HG03175 (cell line): ENCODE results near the gene GJC1.

Source experiments
- ATAC-seq: cut with Tn5 transposase; IDR thresholded peaks from one replicate; pipeline ENCODE4 v1.9.1; 2021; ENCODE audit warnings: mild to moderate bottlenecking, moderate library complexity; ENCODE audit not compliant: unreplicated experiment

Gene GJC1

GRCh38 chr17:44804302-44805089 lies 25.6 kb downstream of the GJC1 start:
- no peak for ATAC-seq

DNA sequence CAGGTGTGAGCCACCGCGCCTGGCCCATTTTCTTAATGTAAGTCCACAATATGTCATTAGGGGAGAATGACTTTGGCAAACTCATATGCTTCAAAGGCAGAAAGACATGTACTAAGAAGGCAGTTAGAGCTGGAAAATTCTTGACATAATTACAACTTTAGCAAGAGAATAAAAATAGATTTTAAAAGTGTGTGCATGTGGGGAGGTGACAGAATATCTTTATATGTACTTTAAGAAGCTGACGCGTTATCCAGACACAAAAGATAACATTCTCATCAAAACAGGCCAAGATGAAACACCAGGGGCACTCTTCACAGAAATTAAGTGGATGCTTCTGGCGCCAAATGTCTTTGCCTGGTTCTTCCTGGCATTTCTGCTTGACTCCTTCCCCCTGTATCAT lies 28.2 kb downstream of the GJC1 start:
- no peak for ATAC-seq

DNA sequence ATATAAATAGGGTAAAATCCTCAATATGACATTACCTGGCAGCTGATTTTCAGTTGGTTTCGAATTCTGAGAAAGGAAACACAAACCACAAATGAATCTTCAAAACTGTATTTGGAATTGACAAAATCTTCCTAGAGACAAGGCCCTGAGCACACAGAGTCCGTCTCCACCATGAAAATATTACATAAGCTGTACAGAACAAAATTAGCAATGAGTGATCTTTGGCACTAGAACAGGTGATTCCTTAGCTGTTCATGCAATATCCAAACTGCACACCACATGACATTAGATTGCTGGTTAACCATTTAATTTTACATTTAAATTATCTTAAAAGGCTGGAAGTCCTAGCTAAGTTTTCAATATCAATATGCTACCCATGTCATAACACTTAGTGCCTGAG lies 31.7 kb downstream of the GJC1 start:
- ATAC-seq: no peak

GRCh38 chr17:44797802-44798201 lies 32.3 kb downstream of the GJC1 start:
- no peak for ATAC-seq

- no peak for ATAC-seq
These were observed 33.4 kb downstream of the GJC1 start for GRCh38 chr17:44796731-44797130.

DNA sequence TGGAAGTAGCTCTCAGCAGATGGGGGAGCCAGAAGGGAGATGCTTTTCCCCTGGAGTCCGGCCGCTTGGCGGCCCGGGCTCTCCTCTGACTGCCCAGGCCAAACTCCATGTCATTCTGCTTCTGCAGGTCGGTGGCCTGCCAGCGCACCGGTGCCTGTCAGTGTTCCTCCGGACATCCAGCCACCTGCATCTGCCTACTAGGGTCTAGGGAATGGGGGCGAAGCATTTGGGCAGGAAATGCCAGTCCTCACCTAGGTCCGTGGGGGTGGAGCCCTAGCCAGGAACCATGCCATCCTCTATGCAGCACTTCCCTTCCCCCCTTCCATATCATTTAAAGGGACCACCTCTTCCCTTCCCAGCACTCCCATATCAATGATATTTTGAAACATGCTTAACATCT lies 34.2 kb downstream of the GJC1 start:
- no peak for ATAC-seq

- no peak for ATAC-seq
These were observed 34.7 kb downstream of the GJC1 start for GRCh38 chr17:44795421-44795820.

- ATAC-seq: no peak
These were observed 35.2 kb downstream of the GJC1 start for GRCh38 chr17:44794851-44795413.

DNA sequence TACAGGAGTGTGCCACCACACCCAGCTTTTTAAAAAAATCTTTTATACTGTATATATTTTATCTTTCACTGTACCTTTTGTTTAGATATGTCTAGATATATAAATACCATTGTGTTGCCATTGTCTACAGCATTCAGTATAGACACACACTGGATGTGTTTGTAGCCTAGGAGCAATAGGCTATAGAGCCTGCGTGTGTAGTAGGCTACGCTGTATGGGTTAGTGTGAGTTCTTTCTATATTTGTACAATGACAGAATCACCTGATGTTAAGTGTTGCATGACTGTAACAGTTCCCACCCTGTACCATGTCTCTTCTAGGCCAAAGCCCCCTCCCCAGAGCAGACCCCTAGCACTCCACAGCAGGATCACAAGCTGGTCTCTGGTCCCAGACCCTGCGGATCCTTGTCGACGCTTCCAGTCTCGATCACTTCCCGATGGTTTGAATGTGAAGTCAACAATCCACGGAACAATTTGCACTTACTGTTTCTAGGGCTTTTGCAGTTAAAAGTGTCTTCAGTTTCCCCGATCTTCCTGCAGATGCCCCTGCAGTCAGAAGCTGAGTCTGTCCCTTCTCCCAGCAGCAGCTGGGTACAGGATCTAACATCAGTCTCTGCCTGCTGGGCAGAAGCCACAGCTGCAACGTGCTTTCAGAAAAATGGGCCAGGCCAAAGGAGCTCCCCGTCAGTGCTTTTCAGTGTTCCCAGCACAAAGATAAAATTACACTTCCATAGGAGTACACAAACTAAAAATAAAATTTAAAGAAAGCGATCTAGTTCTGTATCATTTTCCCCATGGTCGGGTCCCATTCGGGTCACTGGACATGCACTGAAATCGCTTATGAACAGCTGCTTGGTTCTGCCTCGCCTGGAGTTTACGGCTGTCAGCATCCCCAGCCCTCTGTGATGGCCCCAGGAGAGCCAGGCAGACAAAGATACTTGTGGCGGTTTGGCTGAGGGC lies 35.9 kb downstream of the GJC1 start:
- no peak for ATAC-seq

- no peak for ATAC-seq
These were observed 37.8 kb downstream of the GJC1 start for GRCh38 chr17:44792276-44792675.

DNA sequence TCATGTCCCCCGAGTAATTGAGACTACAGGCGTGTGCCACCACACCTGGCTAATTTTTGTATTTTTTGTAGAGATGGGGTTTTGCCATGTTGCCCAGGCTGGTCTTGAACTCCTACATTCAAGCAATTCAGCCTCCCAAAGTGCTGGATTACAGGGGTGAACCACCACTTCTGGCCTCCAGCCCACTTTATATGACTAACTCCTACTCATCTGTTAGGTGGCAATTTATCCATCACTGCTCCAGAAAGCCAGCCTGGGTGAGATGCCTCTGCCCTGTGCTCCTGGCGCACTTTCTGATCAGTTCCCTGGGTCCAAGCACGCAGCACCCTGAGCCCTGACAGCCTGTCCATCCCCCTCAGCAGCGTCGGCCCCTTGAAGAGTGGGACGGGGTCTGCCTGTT lies 41.9 kb downstream of the GJC1 start:
- ATAC-seq: no peak

DNA sequence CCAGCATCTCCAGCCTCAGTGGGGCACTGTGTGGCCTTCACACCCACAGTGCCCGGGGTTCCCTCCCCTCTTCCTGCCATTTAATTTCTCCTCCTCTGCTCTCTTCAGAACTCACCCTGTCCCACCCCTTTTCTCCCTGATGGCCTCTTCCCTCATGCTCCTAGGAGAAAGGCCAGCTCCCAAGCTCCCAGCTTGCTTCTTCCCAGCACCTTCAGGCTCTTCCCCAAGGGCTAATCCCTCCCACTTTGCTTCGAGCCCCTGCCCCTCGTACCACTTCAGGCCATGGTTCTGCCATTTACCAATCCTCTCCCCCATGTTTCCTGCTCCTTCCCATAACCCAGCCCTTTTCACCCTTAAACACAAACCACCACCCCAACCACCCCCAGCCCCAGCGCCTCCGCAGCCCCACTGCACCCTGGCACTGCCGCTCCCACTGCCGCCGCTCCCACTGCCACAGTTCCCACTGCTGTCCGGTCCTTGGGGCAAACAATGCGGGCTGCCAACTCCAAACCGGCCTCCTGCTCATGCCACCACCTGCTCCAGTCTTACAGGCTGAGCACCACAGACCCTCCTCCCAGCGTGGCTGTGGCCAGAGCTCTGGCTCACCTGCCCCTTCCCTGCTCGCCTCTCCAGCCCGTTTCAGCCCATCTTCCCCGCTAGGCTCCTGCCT lies 42.7 kb downstream of the GJC1 start:
- ATAC-seq: no peak

DNA sequence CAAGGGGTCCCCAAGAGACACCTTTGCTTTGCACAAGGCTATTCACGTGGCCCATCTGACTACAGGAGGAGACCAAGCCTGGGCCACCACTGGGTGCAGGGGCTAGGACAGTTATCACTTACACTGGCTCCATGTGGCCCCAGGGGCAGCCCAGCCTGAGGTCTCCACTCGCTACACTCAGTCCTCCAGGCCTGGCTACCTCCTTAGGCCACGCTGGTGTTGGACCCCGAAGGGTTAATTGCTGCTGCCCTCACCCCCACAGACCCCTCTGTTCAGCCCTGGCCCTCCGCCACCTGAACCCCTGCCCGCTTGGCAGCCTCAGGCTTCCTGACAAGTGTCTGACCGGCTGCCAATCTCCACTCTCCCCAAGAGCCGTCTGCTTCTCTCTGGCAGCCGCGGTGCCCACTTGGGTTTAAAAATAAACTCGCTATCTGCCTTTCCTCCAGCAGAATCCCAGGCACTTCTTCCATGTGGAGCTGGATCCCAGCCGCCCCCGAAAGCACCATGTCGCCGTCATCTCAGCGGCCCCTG lies 43.5 kb downstream of the GJC1 start:
- ATAC-seq: no peak

DNA sequence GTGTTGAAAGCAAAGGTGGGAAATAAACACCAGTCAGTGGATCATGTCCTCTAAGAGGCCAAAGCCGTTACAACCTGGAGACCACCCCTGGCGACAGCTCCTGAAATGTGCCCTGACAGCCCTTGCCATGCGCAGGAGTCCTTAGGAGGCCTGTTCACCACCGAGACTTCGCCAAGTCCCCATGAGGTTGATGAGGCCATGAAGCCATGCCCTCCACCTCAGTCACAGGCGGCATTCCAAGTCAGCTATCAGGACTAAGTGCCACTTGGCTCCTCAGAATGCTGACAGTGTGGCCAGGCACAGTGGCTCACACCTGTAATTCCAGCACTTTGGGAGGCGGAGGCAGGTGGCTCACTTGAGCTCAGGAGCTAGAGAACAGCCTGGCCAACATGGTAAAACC lies 44.2 kb downstream of the GJC1 start:
- ATAC-seq: no peak

GRCh38 chr17:44782326-44782850 lies 47.7 kb downstream of the GJC1 start:
- ATAC-seq: no peak

GRCh38 chr17:44781551-44782325 lies 48.3 kb downstream of the GJC1 start:
- no peak for ATAC-seq

- no peak for ATAC-seq
These were observed 49.1 kb downstream of the GJC1 start for GRCh38 chr17:44780845-44781480.

- ATAC-seq: no peak
These were observed 49.9 kb downstream of the GJC1 start for GRCh38 chr17:44780161-44780560.
